ENCODE measurements around the gene SOBP. TPM values are rescaled to one million over a fixed set of nuclear protein-coding genes. Genes with fewer than 3 reads are reported as not detected.

SOBP gene
- total and polyA plus RNA-seq, 2 experiments from 2014 or later: 1.5 to 3.0 TPM

DNA sequence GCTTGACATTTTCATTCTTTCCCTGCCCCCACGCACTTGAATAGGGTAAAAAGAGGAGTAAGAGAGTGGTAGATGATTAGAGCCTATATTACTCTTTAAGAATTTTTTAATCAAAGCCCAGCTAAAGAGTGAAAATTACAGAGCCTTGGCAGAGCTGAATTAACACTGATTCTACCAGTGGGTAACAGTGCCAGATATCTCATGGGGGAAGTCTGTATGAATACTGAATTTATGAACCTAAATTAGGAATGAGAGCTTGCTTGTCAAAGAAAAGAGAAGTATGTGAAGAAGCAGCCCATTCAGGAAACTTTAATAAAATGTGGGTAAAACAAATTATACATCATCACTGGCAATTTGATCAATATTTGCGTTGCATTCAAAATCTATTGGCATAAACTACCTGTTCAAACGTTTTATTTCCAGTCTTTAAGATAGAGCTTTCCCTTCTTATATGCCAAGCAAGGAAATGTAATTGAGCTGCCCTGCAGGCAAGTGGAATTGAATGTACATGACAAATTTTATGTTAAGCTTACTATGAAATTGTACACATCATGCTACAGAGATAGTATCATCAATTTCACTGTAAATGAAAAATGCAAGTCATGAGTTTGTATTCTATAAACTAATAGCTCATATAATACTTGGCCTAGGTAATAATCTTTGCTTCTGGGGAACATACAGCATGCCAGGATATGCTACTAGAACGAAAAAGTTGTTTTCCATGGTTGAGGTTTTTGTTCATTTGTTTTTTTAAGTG, 14.5 kb downstream of the SOBP start:
- peaks cover 20% of the 10 kb centered on the region for H3K4me1 ChIP-seq (ENCODE audit: insufficient read depth)
- H3K9me3 Mint-ChIP-seq: no peaks in the 10 kb centered on the region
- H3K27me3 Mint-ChIP-seq (ENCODE audit: insufficient read depth, low read depth, poor library complexity): no peaks in the 10 kb centered on the region
- 0 out of 2 replicates have a peak, but pooled peaks cover 7% of the 10 kb centered on the region for H3K79me2 ChIP-seq (replicated peaks; ENCODE audit: insufficient read depth)
- H3F3A ChIP-seq (replicated peaks; ENCODE audit: low read depth): no peaks in the 10 kb centered on the region
- no peak overlapping the region for H3K4me3 Mint-ChIP-seq
- ATAC-seq (no peak), DNase-seq (ENCODE audit: low spot score) (no peak)
- H3K27ac Mint-ChIP-seq: no peak overlapping the region
- H3K36me3 ChIP-seq (ENCODE audit: insufficient read depth): no peaks in the 10 kb centered on the region
- H2AFZ ChIP-seq: no peak overlapping the region
- 0 out of 2 replicates have a peak, but pooled peaks cover 3% of the 10 kb centered on the region for H3K9me2 ChIP-seq (ENCODE audit: insufficient read depth)
- peaks cover 20% of the 10 kb centered on the region for H3K4me1 Mint-ChIP-seq
- no peak for TF ChIP-seq STAT1 (IDR thresholded peaks at IDR 0.05; ENCODE audit: unreplicated experiment)
- TF ChIP-seq, protein P1, sequence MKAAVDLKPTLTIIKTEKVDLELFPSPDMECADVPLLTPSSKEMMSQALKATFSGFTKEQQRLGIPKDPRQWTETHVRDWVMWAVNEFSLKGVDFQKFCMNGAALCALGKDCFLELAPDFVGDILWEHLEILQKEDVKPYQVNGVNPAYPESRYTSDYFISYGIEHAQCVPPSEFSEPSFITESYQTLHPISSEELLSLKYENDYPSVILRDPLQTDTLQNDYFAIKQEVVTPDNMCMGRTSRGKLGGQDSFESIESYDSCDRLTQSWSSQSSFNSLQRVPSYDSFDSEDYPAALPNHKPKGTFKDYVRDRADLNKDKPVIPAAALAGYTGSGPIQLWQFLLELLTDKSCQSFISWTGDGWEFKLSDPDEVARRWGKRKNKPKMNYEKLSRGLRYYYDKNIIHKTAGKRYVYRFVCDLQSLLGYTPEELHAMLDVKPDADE (IDR thresholded peaks at IDR 0.05): no peak
- no peak for TF ChIP-seq CREB1 (CRISPR knock-in tag; IDR thresholded peaks at IDR 0.05; ENCODE audit: low read depth)
- H3K27ac ChIP-seq (ENCODE audit: low read depth): no peak overlapping the region
- H3K4me2 ChIP-seq: peak overlapping the region; percentile 33; the same call in 1 of the 2 replicates
- H3K36me3 Mint-ChIP-seq (ENCODE audit: low read depth): no peaks in the 10 kb centered on the region
- no peaks in the 10 kb centered on the region for H3K27me3 ChIP-seq (ENCODE audit: insufficient read depth)
- H3K4me3 ChIP-seq: no peak overlapping the region
- H4K20me1 ChIP-seq (replicated peaks; ENCODE audit: insufficient read depth): no peaks in the 10 kb centered on the region

DNA sequence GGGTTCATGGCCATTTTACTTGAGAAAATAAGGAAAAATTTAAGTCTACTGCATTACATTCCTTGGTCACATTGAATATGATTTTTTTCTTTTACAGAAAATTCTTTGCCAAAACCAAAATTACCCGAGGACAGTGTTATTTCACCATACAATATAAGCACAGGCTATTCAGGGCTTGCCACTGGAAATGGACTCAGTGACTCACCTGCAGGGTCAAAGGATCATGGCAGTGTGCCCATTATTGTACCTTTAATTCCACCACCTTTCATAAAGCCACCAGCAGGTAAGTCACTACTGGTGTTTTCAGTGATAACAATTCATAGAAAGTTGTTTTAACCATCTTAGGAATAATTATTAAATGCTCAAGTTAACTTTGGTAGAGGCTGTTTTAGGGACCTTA, 16.2 kb downstream of the SOBP start:
- DNase-seq (ENCODE audit: low spot score) (no peak), ATAC-seq (no peak)
- H3K27me3 Mint-ChIP-seq (ENCODE audit: insufficient read depth, low read depth, poor library complexity): no peaks in the 10 kb centered on the region
- H3K27me3 ChIP-seq (ENCODE audit: insufficient read depth): no peaks in the 10 kb centered on the region
- H3K79me2 ChIP-seq (replicated peaks; ENCODE audit: insufficient read depth): 0 out of 2 replicates have a peak, but pooled peaks cover 5% of the 10 kb centered on the region
- no peak overlapping the region for H3K4me3 Mint-ChIP-seq
- no peak overlapping the region for H3K4me3 ChIP-seq
- no peak overlapping the region for H2AFZ ChIP-seq
- H3K9me2 ChIP-seq (ENCODE audit: insufficient read depth): 0 out of 2 replicates have a peak, but pooled peaks cover 3% of the 10 kb centered on the region
- no peaks in the 10 kb centered on the region for H3F3A ChIP-seq (replicated peaks; ENCODE audit: low read depth)
- no peaks in the 10 kb centered on the region for H3K36me3 ChIP-seq (ENCODE audit: insufficient read depth)
- H3K27ac Mint-ChIP-seq: no peak overlapping the region
- no peak for TF ChIP-seq CREB1 (CRISPR knock-in tag; IDR thresholded peaks at IDR 0.05; ENCODE audit: low read depth)
- no peak for TF ChIP-seq ZNF331 (CRISPR knock-in tag; IDR thresholded peaks at IDR 0.05; ENCODE audit: low read depth)
- no peak for TF ChIP-seq STAT1 (IDR thresholded peaks at IDR 0.05; ENCODE audit: unreplicated experiment)
- no peak for TF ChIP-seq ZNF114 (CRISPR knock-in tag; IDR thresholded peaks at IDR 0.05)
- TF ChIP-seq, protein P2, sequence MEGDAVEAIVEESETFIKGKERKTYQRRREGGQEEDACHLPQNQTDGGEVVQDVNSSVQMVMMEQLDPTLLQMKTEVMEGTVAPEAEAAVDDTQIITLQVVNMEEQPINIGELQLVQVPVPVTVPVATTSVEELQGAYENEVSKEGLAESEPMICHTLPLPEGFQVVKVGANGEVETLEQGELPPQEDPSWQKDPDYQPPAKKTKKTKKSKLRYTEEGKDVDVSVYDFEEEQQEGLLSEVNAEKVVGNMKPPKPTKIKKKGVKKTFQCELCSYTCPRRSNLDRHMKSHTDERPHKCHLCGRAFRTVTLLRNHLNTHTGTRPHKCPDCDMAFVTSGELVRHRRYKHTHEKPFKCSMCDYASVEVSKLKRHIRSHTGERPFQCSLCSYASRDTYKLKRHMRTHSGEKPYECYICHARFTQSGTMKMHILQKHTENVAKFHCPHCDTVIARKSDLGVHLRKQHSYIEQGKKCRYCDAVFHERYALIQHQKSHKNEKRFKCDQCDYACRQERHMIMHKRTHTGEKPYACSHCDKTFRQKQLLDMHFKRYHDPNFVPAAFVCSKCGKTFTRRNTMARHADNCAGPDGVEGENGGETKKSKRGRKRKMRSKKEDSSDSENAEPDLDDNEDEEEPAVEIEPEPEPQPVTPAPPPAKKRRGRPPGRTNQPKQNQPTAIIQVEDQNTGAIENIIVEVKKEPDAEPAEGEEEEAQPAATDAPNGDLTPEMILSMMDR (conservative IDR thresholded peaks at IDR 0.05; ENCODE audit: low read depth in 2 of 2): no peak
- TF ChIP-seq, protein P3, sequence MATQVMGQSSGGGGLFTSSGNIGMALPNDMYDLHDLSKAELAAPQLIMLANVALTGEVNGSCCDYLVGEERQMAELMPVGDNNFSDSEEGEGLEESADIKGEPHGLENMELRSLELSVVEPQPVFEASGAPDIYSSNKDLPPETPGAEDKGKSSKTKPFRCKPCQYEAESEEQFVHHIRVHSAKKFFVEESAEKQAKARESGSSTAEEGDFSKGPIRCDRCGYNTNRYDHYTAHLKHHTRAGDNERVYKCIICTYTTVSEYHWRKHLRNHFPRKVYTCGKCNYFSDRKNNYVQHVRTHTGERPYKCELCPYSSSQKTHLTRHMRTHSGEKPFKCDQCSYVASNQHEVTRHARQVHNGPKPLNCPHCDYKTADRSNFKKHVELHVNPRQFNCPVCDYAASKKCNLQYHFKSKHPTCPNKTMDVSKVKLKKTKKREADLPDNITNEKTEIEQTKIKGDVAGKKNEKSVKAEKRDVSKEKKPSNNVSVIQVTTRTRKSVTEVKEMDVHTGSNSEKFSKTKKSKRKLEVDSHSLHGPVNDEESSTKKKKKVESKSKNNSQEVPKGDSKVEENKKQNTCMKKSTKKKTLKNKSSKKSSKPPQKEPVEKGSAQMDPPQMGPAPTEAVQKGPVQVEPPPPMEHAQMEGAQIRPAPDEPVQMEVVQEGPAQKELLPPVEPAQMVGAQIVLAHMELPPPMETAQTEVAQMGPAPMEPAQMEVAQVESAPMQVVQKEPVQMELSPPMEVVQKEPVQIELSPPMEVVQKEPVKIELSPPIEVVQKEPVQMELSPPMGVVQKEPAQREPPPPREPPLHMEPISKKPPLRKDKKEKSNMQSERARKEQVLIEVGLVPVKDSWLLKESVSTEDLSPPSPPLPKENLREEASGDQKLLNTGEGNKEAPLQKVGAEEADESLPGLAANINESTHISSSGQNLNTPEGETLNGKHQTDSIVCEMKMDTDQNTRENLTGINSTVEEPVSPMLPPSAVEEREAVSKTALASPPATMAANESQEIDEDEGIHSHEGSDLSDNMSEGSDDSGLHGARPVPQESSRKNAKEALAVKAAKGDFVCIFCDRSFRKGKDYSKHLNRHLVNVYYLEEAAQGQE (IDR thresholded peaks at IDR 0.05; ENCODE audit: unreplicated experiment): no peak
- H3K36me3 Mint-ChIP-seq (ENCODE audit: low read depth): no peaks in the 10 kb centered on the region
- H4K20me1 ChIP-seq (replicated peaks; ENCODE audit: insufficient read depth): no peaks in the 10 kb centered on the region
- H3K4me1 ChIP-seq (ENCODE audit: insufficient read depth): peaks cover 37% of the 10 kb centered on the region
- no peaks in the 10 kb centered on the region for H3K9me3 Mint-ChIP-seq
- peaks cover 35% of the 10 kb centered on the region for H3K4me1 Mint-ChIP-seq
- H3K4me2 ChIP-seq: no peak overlapping the region
- H3K27ac ChIP-seq (ENCODE audit: low read depth): no peak overlapping the region
